ENCODE results near the gene CLCN6.
A peak's percentile ranks its signal among the peaks of the same experiment; 100 is the strongest.

Gene CLCN6

GRCh38 chr1:11855430-11855829 is 49.4 kb downstream of the CLCN6 start:
- DNase-seq (ENCODE audit: low spot score) = no peak

GRCh38 chr1:11856698-11857097 is 50.7 kb downstream of the CLCN6 start:
- DNase-seq (ENCODE audit: low spot score) = no peak

GRCh38 chr1:11857164-11857851 is 51.3 kb downstream of the CLCN6 start:
- DNase-seq (ENCODE audit: low spot score) = no peak

GRCh38 chr1:11858158-11858557 is 52.2 kb downstream of the CLCN6 start:
- no peak for DNase-seq (ENCODE audit: low spot score)

- no peak for DNase-seq (ENCODE audit: low spot score)
Observed at GRCh38 chr1:11858613-11858967, 52.6 kb downstream of the CLCN6 start, which contains the start of gene NPPB. Gene NPPB, minus strand, starts transcription at chr1:11858945. Its CDS starts 112 bp downstream, at chr1:11858833.

GRCh38 chr1:11858968-11859871 is 53.2 kb downstream of the CLCN6 start:
- peak; percentile 84 for DNase-seq (ENCODE audit: low spot score)

- DNase-seq (ENCODE audit: low spot score) = no peak
Observed at GRCh38 chr1:11860083-11860482, 54.1 kb downstream of the CLCN6 start.

GRCh38 chr1:11860587-11860986 is 54.6 kb downstream of the CLCN6 start:
- DNase-seq (ENCODE audit: low spot score) = no peak

GRCh38 chr1:11862890-11863289 is 56.9 kb downstream of the CLCN6 start:
- peak; percentile 55 for DNase-seq (ENCODE audit: low spot score)

- no peak for DNase-seq (ENCODE audit: low spot score)
Observed at GRCh38 chr1:11868331-11868980, 62.5 kb downstream of the CLCN6 start.

GRCh38 chr1:11869104-11869503 is 63.1 kb downstream of the CLCN6 start:
- DNase-seq (ENCODE audit: low spot score) = no peak

- no peak for DNase-seq (ENCODE audit: low spot score)
Observed at GRCh38 chr1:11869650-11870207, 63.7 kb downstream of the CLCN6 start.

- no peak for DNase-seq (ENCODE audit: low spot score)
Observed at GRCh38 chr1:11872545-11872944, 66.6 kb downstream of the CLCN6 start.

- no peak for DNase-seq (ENCODE audit: low spot score)
Observed at GRCh38 chr1:11873395-11874257, 67.6 kb downstream of the CLCN6 start.

GRCh38 chr1:11874258-11874562 is 68.2 kb downstream of the CLCN6 start:
- DNase-seq (ENCODE audit: low spot score) = no peak

- DNase-seq (ENCODE audit: low spot score) = no peak
Observed at GRCh38 chr1:11874624-11875023, 68.6 kb downstream of the CLCN6 start.

- DNase-seq (ENCODE audit: low spot score) = no peak
Observed at GRCh38 chr1:11875094-11875493, 69.1 kb downstream of the CLCN6 start.

GRCh38 chr1:11877074-11877473 is 71.1 kb downstream of the CLCN6 start:
- no peak for DNase-seq (ENCODE audit: low spot score)

- DNase-seq (ENCODE audit: low spot score) = no peak
Observed at GRCh38 chr1:11878081-11878890, 72.3 kb downstream of the CLCN6 start.

- no peak for DNase-seq (ENCODE audit: low spot score)
Observed at GRCh38 chr1:11878891-11879190, 72.8 kb downstream of the CLCN6 start.
